ENCODE measurements around the gene CERS5.

Gene CERS5

GRCh38 chr12:50207424-50207823 is 40.3 kb upstream of the CERS5 start:
- no peak overlapping the region for H3K27ac ChIP-seq (ENCODE audit: low read depth, low read length)
- H3F3A ChIP-seq (ENCODE audit: insufficient read depth) = peaks cover 7% of the 10 kb centered on the region; the same call in 1 of the 2 replicates
- peaks cover 9% of the 10 kb centered on the region; the same call in 1 of the 2 replicates for H3K79me2 ChIP-seq (ENCODE audit: insufficient read depth, low read length)
- no peak for TF ChIP-seq EZH2phosphoT487 (conservative IDR thresholded peaks at IDR 0.05; ENCODE audit: low read length)
- TF ChIP-seq CTCF (IDR thresholded peaks at IDR 0.05; ENCODE audit: insufficient read depth, low read length, poor library complexity, severe bottlenecking) = no peak
- no peaks in the 10 kb centered on the region for H4K20me1 ChIP-seq (ENCODE audit: low read depth, low read length)
- no peaks in the 10 kb centered on the region for H3K9me2 ChIP-seq (replicated peaks; ENCODE audit: insufficient read depth, low read length)
- no peaks in the 10 kb centered on the region for H3K27me3 ChIP-seq (ENCODE audit: low read length)
- no peak overlapping the region for H3K9ac ChIP-seq (ENCODE audit: low read length)
- no peak overlapping the region for H2AFZ ChIP-seq (ENCODE audit: low read depth, low read length, severe bottlenecking)
- H3K9me3 ChIP-seq (ENCODE audit: insufficient read depth, low read length) = no peaks in the 10 kb centered on the region
- no peak overlapping the region for H3K4me3 ChIP-seq (ENCODE audit: insufficient read depth, low read length, poor library complexity, severe bottlenecking)
- H3K4me2 ChIP-seq (ENCODE audit: low read depth, low read length, poor library complexity, severe bottlenecking) = no peak overlapping the region
- H3K36me3 ChIP-seq (ENCODE audit: low read length) = peaks cover 7% of the 10 kb centered on the region; the same call in 1 of the 2 replicates

- no peak overlapping the region for H3K4me2 ChIP-seq (ENCODE audit: low read depth, low read length, poor library complexity, severe bottlenecking)
- H4K20me1 ChIP-seq (ENCODE audit: low read depth, low read length) = no peaks in the 10 kb centered on the region
- TF ChIP-seq CTCF (IDR thresholded peaks at IDR 0.05; ENCODE audit: insufficient read depth, low read length, poor library complexity, severe bottlenecking) = no peak
- TF ChIP-seq EZH2phosphoT487 (conservative IDR thresholded peaks at IDR 0.05; ENCODE audit: low read length) = no peak
- H3K9me3 ChIP-seq (ENCODE audit: insufficient read depth, low read length) = no peaks in the 10 kb centered on the region
- no peaks in the 10 kb centered on the region for H3F3A ChIP-seq (ENCODE audit: insufficient read depth)
- peaks cover 3% of the 10 kb centered on the region; the same call in 1 of the 2 replicates for H3K79me2 ChIP-seq (ENCODE audit: insufficient read depth, low read length)
- no peak overlapping the region for H3K4me3 ChIP-seq (ENCODE audit: insufficient read depth, low read length, poor library complexity, severe bottlenecking)
- H3K36me3 ChIP-seq (ENCODE audit: low read length) = peaks cover 7% of the 10 kb centered on the region; the same call in 1 of the 2 replicates
- no peak overlapping the region for H3K27ac ChIP-seq (ENCODE audit: low read depth, low read length)
- no peak overlapping the region for H2AFZ ChIP-seq (ENCODE audit: low read depth, low read length, severe bottlenecking)
- no peaks in the 10 kb centered on the region for H3K27me3 ChIP-seq (ENCODE audit: low read length)
- H3K9ac ChIP-seq (ENCODE audit: low read length) = no peak overlapping the region
- H3K9me2 ChIP-seq (replicated peaks; ENCODE audit: insufficient read depth, low read length) = no peaks in the 10 kb centered on the region
These were observed 38.5 kb upstream of the CERS5 start for GRCh38 chr12:50205648-50206047.

GRCh38 chr12:50203691-50204090 is 36.5 kb upstream of the CERS5 start:
- H3F3A ChIP-seq (ENCODE audit: insufficient read depth) = no peaks in the 10 kb centered on the region
- no peak for TF ChIP-seq CTCF (IDR thresholded peaks at IDR 0.05; ENCODE audit: insufficient read depth, low read length, poor library complexity, severe bottlenecking)
- H3K4me3 ChIP-seq (ENCODE audit: insufficient read depth, low read length, poor library complexity, severe bottlenecking) = no peak overlapping the region
- no peak overlapping the region for H3K27ac ChIP-seq (ENCODE audit: low read depth, low read length)
- no peaks in the 10 kb centered on the region for H3K79me2 ChIP-seq (ENCODE audit: insufficient read depth, low read length)
- no peaks in the 10 kb centered on the region for H3K27me3 ChIP-seq (ENCODE audit: low read length)
- H4K20me1 ChIP-seq (ENCODE audit: low read depth, low read length) = no peaks in the 10 kb centered on the region
- H3K36me3 ChIP-seq (ENCODE audit: low read length) = peaks cover 7% of the 10 kb centered on the region; the same call in 1 of the 2 replicates
- no peaks in the 10 kb centered on the region for H3K9me2 ChIP-seq (replicated peaks; ENCODE audit: insufficient read depth, low read length)
- H2AFZ ChIP-seq (ENCODE audit: low read depth, low read length, severe bottlenecking) = no peak overlapping the region
- H3K9me3 ChIP-seq (ENCODE audit: insufficient read depth, low read length) = no peaks in the 10 kb centered on the region
- no peak overlapping the region for H3K4me2 ChIP-seq (ENCODE audit: low read depth, low read length, poor library complexity, severe bottlenecking)
- no peak overlapping the region for H3K9ac ChIP-seq (ENCODE audit: low read length)

Data from SU-DHL-6 (cell line).